Hepatocyte (in vitro differentiated cells): ENCODE results near the gene NPBWR2. TPM values are rescaled to one million over a fixed set of nuclear protein-coding genes. Genes with fewer than 3 reads are reported as not detected.
"Not testable (repeated sequence)": the region's sequence is repeated elsewhere in the genome, so short reads cannot be mapped to it uniquely, and the experiment has no call there.

Experiments used
- DNase-seq: peaks from one replicate; pipeline ENCODE4 v3.0.0-alpha.2; 2016; ENCODE audit warnings: low spot score
- H2AFZ ChIP-seq: fragments of 200-600 bp; sonication (generic); 2 replicates; pipeline ENCODE4 v1.6.0; 2016; ENCODE audit warnings: antibody characterized with exemption, mild to moderate bottlenecking
- H3K27ac ChIP-seq: fragments of 200-600 bp; sonication (generic); 2 replicates; pipeline ENCODE4 v1.5.1; 2016; ENCODE audit warnings: mild to moderate bottlenecking
- H3K27me3 ChIP-seq: fragments of 200-600 bp; sonication (generic); 2 replicates; pipeline ENCODE4 v1.6.1; 2016
- H3K36me3 ChIP-seq: fragments of 200-600 bp; sonication (generic); replicated peaks from 2 replicates; pipeline ENCODE4 v1.5.1; 2016; ENCODE audit warnings: low read depth; ENCODE audit not compliant: insufficient read depth
- H3K4me1 ChIP-seq: fragments of 200-600 bp; sonication (generic); 2 replicates; pipeline ENCODE4 v1.5.1; 2016; ENCODE audit warnings: mild to moderate bottlenecking, moderate library complexity; ENCODE audit not compliant: insufficient read depth
- H3K4me2 ChIP-seq: fragments of 200-600 bp; sonication (generic); 2 replicates; pipeline ENCODE4 v1.6.0; 2016
- H3K4me3 ChIP-seq: fragments of 200-600 bp; sonication (generic); 2 replicates; pipeline ENCODE4 v1.5.1; 2016; ENCODE audit warnings: mild to moderate bottlenecking
- H3K79me2 ChIP-seq: fragments of 200-600 bp; sonication (generic); 2 replicates; pipeline ENCODE4 v1.6.0; 2017; ENCODE audit warnings: mild to moderate bottlenecking
- H3K9me2 ChIP-seq: fragments of 200-600 bp; sonication (generic); replicated peaks from 2 replicates; pipeline ENCODE4 v1.6.0; 2017; ENCODE audit warnings: mild to moderate bottlenecking; ENCODE audit not compliant: insufficient read depth
- H3K9me3 ChIP-seq: fragments of 200-600 bp; sonication (generic); 2 replicates; pipeline ENCODE4 v1.5.1; 2016; ENCODE audit warnings: low read depth, mild to moderate bottlenecking
- H4K20me1 ChIP-seq: fragments of 200-600 bp; sonication (generic); 2 replicates; pipeline ENCODE4 v1.6.0; 2016; ENCODE audit warnings: mild to moderate bottlenecking; ENCODE audit not compliant: insufficient read depth, poor library complexity, severe bottlenecking
- EZH2 ChIP-seq: fragments of 200-600 bp; sonication (generic); IDR thresholded peaks from 2 replicates; pipeline ENCODE4 v1.6.1; 2016; ENCODE audit warnings: antibody characterized with exemption, mild to moderate bottlenecking, borderline replicate concordance
- EZH2phosphoT487 ChIP-seq: fragments of 200-600 bp; sonication (generic); IDR thresholded peaks from one replicate; pipeline ENCODE4 v1.6.1; 2018; ENCODE audit warnings: antibody characterized with exemption, mild to moderate bottlenecking, low read depth, moderate library complexity; ENCODE audit not compliant: unreplicated experiment, severe bottlenecking
- WGBS: methylation state at CpG from one replicate; pipeline ENCODE4 v1.1.6; 2016; ENCODE audit warnings: low lambda C conversion rate; ENCODE audit errors: missing lambda C conversion rate; 5-methylcytosine and 5-hydroxymethylcytosine counted together
- polyA plus RNA-seq: library from polyadenylated mRNA; unstranded; fragments of >200 nt; fragmentation: Nextera tagmentation; extraction: Ambion mirVana; gene quantifications from 2 replicates; pipeline ENCODE4 v1.2.1, GENCODE V29; 2016
- total RNA-seq: library from RNA; depleted of rRNA; stranded (reverse); fragments of >200 nt; gene quantifications from 2 replicates; pipeline ENCODE4 v1.2.3, GENCODE V29; 2014
- TF ChIP-seq, protein P1 (sequence below): fragments of 200-600 bp; sonication (generic); IDR thresholded peaks from 2 replicates; pipeline ENCODE4 v1.5.1; 2016; ENCODE audit warnings: antibody characterized with exemption, mild to moderate bottlenecking; ENCODE audit not compliant: poor library complexity

Gene NPBWR2
- total and polyA plus RNA-seq, 2 experiments from 2014 or later, result not detected

DNA sequence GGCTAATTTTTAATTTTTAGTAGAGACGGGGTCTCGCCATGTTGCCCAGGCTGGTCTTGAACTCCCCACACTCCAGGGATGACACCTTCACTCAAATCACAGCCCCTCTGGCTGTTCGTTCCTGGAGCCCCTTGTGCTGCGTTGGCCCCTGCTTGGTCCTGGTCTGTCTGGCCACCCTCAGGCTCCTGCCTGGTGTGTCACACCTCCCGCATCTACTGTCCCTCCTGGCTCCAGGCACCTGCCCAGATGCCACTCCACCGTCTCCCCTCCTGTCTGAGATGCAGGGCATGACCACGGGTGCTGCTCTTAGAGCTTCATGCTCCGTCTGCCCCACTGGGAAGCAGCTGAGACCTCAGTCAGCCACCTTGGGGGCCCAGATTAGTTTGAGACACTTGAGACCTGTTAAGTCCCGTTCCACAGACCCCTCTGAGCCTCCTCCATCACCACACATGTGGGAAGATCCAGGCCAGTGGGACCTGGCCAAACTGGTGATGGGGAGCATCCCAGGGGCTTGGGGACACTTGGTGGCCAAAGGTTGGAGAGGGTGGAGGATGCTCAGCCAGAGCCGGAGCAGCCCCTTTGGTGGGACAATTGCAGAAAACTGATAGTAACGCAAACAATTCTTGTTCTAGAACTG, 21.9 kb upstream of the NPBWR2 start:
- Histone ChIP-seq H3K4me3 (no peak overlapping the region), H3K9me2 (no peaks in the 10 kb centered on the region), H2AFZ (no peak overlapping the region), H3K27ac (no peak overlapping the region), H4K20me1 (no peaks in the 10 kb centered on the region), H3K9me3 (no peaks in the 10 kb centered on the region), H3K4me1 (no peaks in the 10 kb centered on the region), H3K79me2 (no peaks in the 10 kb centered on the region), H3K4me2 (no peak overlapping the region), H3K36me3 (no peaks in the 10 kb centered on the region), H3K27me3 (peaks cover 3% of the 10 kb centered on the region)
- WGBS, result 86% methylated on average over 11 of the region's 11 CpGs
- DNase-seq, result no peak
- no peak for TF ChIP-seq EZH2
- TF ChIP-seq, protein P1, sequence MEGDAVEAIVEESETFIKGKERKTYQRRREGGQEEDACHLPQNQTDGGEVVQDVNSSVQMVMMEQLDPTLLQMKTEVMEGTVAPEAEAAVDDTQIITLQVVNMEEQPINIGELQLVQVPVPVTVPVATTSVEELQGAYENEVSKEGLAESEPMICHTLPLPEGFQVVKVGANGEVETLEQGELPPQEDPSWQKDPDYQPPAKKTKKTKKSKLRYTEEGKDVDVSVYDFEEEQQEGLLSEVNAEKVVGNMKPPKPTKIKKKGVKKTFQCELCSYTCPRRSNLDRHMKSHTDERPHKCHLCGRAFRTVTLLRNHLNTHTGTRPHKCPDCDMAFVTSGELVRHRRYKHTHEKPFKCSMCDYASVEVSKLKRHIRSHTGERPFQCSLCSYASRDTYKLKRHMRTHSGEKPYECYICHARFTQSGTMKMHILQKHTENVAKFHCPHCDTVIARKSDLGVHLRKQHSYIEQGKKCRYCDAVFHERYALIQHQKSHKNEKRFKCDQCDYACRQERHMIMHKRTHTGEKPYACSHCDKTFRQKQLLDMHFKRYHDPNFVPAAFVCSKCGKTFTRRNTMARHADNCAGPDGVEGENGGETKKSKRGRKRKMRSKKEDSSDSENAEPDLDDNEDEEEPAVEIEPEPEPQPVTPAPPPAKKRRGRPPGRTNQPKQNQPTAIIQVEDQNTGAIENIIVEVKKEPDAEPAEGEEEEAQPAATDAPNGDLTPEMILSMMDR, result no peak
- no peak for TF ChIP-seq EZH2phosphoT487

DNA sequence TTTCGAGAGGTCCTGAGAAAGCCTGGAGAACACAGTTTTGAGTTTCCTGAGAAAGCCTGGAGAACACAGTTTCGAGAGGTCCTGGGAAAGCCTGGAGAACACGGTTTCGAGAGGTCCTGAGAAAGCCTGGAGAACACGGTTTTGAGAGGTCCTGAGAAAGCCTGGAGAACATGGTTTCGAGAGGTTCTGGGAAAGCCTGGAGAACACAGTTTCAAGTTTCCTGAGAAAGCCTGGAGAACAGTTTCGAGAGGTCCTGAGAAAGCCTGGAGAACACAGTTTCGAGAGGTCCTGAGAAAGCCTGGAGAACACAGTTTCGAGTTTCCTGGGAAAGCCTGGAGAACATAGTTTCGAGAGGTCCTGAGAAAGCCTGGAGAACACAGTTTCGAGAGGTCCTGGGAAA, 16.2 kb upstream of the NPBWR2 start:
- WGBS, result 88% methylated on average over 11 of the region's 11 CpGs
- H3K9me2 ChIP-seq, DNase-seq, H3K36me3 ChIP-seq, H3K4me2 ChIP-seq, H3K4me1 ChIP-seq, H3K4me3 ChIP-seq, H3K9me3 ChIP-seq, H4K20me1 ChIP-seq, H3K79me2 ChIP-seq, H3K27ac ChIP-seq, H2AFZ ChIP-seq: not testable (repeated sequence)
- H3K27me3 ChIP-seq, result peaks cover 20% of the 10 kb centered on the region

DNA sequence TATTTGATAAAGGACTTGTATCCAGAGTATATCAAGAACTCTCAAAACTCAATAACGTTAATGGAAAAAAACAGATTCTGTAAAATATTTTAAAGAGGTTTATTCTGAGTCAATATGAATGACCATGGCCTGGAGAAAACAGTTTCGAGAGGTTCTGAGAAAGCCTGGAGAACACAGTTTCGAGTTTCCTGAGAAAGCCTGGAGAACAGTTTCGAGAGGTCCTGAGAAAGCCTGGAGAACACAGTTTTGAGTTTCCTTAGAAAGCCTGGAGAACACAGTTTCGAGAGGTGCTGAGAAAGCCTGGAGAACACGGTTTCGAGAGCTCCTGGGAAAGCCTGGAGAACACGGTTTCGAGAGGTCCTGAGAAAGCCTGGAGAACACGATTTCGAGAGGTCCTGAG, 15.6 kb upstream of the NPBWR2 start:
- H3K9me2 ChIP-seq, H3K79me2 ChIP-seq, H4K20me1 ChIP-seq, DNase-seq, H3K4me2 ChIP-seq, H2AFZ ChIP-seq, H3K9me3 ChIP-seq, H3K36me3 ChIP-seq, H3K4me3 ChIP-seq, H3K4me1 ChIP-seq, H3K27ac ChIP-seq: not testable (repeated sequence)
- WGBS, result 91% methylated on average over 11 of the region's 11 CpGs
- peaks cover 19% of the 10 kb centered on the region for H3K27me3 ChIP-seq

DNA sequence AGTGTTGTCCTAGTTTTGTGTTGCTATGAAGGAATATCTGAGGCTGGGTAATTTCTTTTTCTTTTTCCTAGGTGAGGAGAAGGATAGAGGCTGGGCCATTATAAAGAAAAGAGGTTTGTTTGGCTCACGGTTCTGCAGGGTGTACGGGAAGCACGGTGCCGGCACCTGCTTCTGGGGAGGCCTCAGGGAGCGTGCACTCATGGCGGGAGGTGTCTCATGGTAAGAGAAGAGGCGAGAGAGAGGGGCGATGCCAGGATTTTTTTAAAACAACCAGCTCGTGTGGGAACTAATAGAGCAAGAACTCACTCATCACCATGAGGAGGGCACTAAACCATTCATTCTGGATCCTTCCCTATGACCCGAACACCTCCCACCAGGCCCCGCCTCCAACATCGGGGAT, 14.2 kb upstream of the NPBWR2 start:
- no peaks in the 10 kb centered on the region for H4K20me1 ChIP-seq
- no peak for DNase-seq

More for the DNA sequence above, 14.2 kb upstream of the NPBWR2 start:
- Histone ChIP-seq H3K36me3 (no peaks in the 10 kb centered on the region), H3K4me3 (no peak overlapping the region), H3K9me2 (no peaks in the 10 kb centered on the region), H3K27me3 (peaks cover 17% of the 10 kb centered on the region), H3K79me2 (no peaks in the 10 kb centered on the region), H3K4me1 (peaks cover 4% of the 10 kb centered on the region), H3K27ac (no peak overlapping the region), H3K9me3 (no peaks in the 10 kb centered on the region), H3K4me2 (no peak overlapping the region), H2AFZ (no peak overlapping the region)
- TF ChIP-seq EZH2, result no peak
- TF ChIP-seq EZH2phosphoT487, result no peak
- TF ChIP-seq, protein P1, result no peak
- WGBS, result 87% methylated on average over 12 of the region's 12 CpGs
